Thoracic aorta (tissue), 2 donors: Measurements from ENCODE around the gene MOCS1. TPM values are rescaled to one million over a fixed set of nuclear protein-coding genes. Genes with fewer than 3 reads are reported as not detected.

Experiments
- ATAC-seq: fragments of 150-250 bp; one replicate; pipeline ENCODE4 v1.8.0; 2017; ENCODE audit warnings: low read depth; ENCODE audit not compliant: insufficient number of reproducible peaks, low FRiP score
- DNase-seq: peaks from one replicate; pipeline ENCODE4 v3.0.0-alpha.2; 2020; ENCODE audit warnings: low spot score
- H3K27ac ChIP-seq, 2 donors: fragments of 200-600 bp; sonication (generic); 1 replicate in 1 of 2; 2 replicates in 1 of 2; pipeline ENCODE4 v1.5.1; 2016; ENCODE audit warnings: mild to moderate bottlenecking in 2 of 2, moderate library complexity in 2 of 2
- H3K27me3 ChIP-seq: fragments of 200-600 bp; sonication (generic); replicated peaks from 2 replicates; pipeline ENCODE4 v1.6.0; 2016; ENCODE audit warnings: mild to moderate bottlenecking; ENCODE audit not compliant: insufficient read depth
- H3K36me3 ChIP-seq: fragments of 200-600 bp; sonication (generic); one replicate; pipeline ENCODE4 v1.5.1; 2016
- H3K4me1 ChIP-seq, 2 donors: fragments of 200-600 bp; sonication (generic); 1 replicate in 1 of 2; 2 replicates in 1 of 2; pipeline versions ENCODE4 v1.5.1 to v1.6.0; 2016; ENCODE audit warnings: low read depth in 2 of 2, mild to moderate bottlenecking in 1 of 2; ENCODE audit not compliant: control insufficient read depth in 1 of 2
- H3K4me3 ChIP-seq: fragments of 200-600 bp; sonication (generic); 2 replicates; pipeline ENCODE4 v1.5.1; 2016; ENCODE audit warnings: mild to moderate bottlenecking
- H3K9me3 ChIP-seq: fragments of 200-600 bp; sonication (generic); 2 replicates; pipeline ENCODE4 v1.5.1; 2016
- CTCF ChIP-seq: fragments of 200-600 bp; sonication (generic); IDR thresholded peaks from one replicate; pipeline ENCODE4 v1.5.1; 2019; ENCODE audit warnings: antibody characterized with exemption
- total RNA-seq, 2 donors: library from RNA; depleted of rRNA; stranded (reverse); fragments of >200 nt; gene quantifications; one replicate each; pipeline versions ENCODE4 v1.1.0 to v1.2.3, GENCODE V29; 2016

The MOCS1 gene
- total RNA-seq, 2 donors from 2014 or later = 29.1 to 44.9 TPM

GRCh38 chr6:39929733-39930461 is 4.4 kb downstream of the MOCS1 start:
- TF ChIP-seq CTCF = no peak
- Histone ChIP-seq H3K27ac (peak overlapping the region; percentile 86 to 87), H3K4me3 (peak overlapping the region; percentile 34), H3K9me3 (no peaks in the 10 kb centered on the region), H3K4me1 (peaks cover 35 to 73% of the 10 kb centered on the region in 2 donors), H3K36me3 (peaks cover 9% of the 10 kb centered on the region), H3K27me3 (no peaks in the 10 kb centered on the region)
- no peak for DNase-seq
- no peak for ATAC-seq

GRCh38 chr6:39929039-39929732 is 5.1 kb downstream of the MOCS1 start:
- H3K4me3 ChIP-seq = no peak overlapping the region
- no peak for ATAC-seq
- H3K27me3 ChIP-seq = no peaks in the 10 kb centered on the region
- peaks cover 35 to 72% of the 10 kb centered on the region in 2 donors for H3K4me1 ChIP-seq
- peaks cover 15% of the 10 kb centered on the region for H3K36me3 ChIP-seq
- no peak for TF ChIP-seq CTCF
- no peaks in the 10 kb centered on the region for H3K9me3 ChIP-seq
- peak overlapping the region; percentile 10 to 86 for H3K27ac ChIP-seq
- DNase-seq = no peak

GRCh38 chr6:39927159-39927558 is 7.1 kb downstream of the MOCS1 start:
- Histone ChIP-seq H3K4me3 (no peak overlapping the region), H3K9me3 (no peaks in the 10 kb centered on the region), H3K27ac (peak overlapping the region; percentile 27 to 86), H3K4me1 (peaks cover 41 to 75% of the 10 kb centered on the region in 2 donors), H3K27me3 (no peaks in the 10 kb centered on the region), H3K36me3 (peaks cover 15% of the 10 kb centered on the region)
- no peak for TF ChIP-seq CTCF
- no peak for ATAC-seq
- no peak for DNase-seq

GRCh38 chr6:39926668-39927067 is 7.6 kb downstream of the MOCS1 start:
- H3K27me3 ChIP-seq = no peaks in the 10 kb centered on the region
- DNase-seq (no peak), ATAC-seq (no peak)
- TF ChIP-seq CTCF = no peak
- peaks cover 36 to 70% of the 10 kb centered on the region in 2 donors for H3K4me1 ChIP-seq
- H3K9me3 ChIP-seq = no peaks in the 10 kb centered on the region
- peak overlapping the region; percentile 27 to 86 for H3K27ac ChIP-seq
- H3K36me3 ChIP-seq = peaks cover 19% of the 10 kb centered on the region
- no peak overlapping the region for H3K4me3 ChIP-seq

DNA sequence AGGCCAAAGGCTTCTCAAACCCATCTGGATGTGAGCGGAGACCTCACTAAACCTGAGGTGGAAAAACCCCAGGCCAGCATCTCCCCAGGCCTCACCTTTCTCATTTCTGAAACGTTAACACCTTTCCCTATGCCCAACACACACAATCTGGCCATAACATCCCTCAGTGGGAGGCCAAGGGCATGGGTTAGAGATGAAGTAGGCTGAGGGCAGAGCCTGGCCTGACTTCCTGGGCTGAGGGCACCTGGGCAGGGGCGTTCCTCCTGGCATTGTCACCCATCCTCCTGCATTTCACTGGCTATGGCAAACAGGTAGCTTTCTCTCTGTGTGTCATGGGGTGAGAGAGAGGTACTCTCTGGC is 8.4 kb downstream of the MOCS1 start:
- no peak for TF ChIP-seq CTCF
- ATAC-seq (no peak), DNase-seq (no peak)
- no peaks in the 10 kb centered on the region for H3K9me3 ChIP-seq
- H3K4me3 ChIP-seq = no peak overlapping the region
- no peak overlapping the region for H3K27ac ChIP-seq
- H3K27me3 ChIP-seq = no peaks in the 10 kb centered on the region
- peaks cover 32 to 62% of the 10 kb centered on the region in 2 donors for H3K4me1 ChIP-seq
- peaks cover 25% of the 10 kb centered on the region for H3K36me3 ChIP-seq
